PC-3 (cell line): ENCODE results near the gene UBN2.

ENCODE experiments used
- CTCF ChIP-seq: fragments of 300-600 bp; sonication (generic); conservative IDR thresholded peaks from 2 replicates; pipeline ENCODE4 v1.5.1; 2017; ENCODE audit warnings: antibody characterized with exemption, low read depth, mild to moderate bottlenecking, low read length
- EZH2 ChIP-seq: fragments of 300-600 bp; sonication (generic); IDR thresholded peaks from one replicate; pipeline ENCODE4 v1.6.1; 2017; ENCODE audit warnings: antibody characterized with exemption, mild to moderate bottlenecking, low read length; ENCODE audit not compliant: unreplicated experiment
- EZH2phosphoT487 ChIP-seq: fragments of 300-600 bp; sonication (generic); IDR thresholded peaks from 2 replicates; pipeline ENCODE4 v1.6.1; 2018; ENCODE audit warnings: mild to moderate bottlenecking, antibody characterized with exemption, low read length, borderline replicate concordance

- TF ChIP-seq CTCF, result no peak
- no peak for TF ChIP-seq EZH2
- no peak for TF ChIP-seq EZH2phosphoT487
Observed at GRCh38 chr7:139317939-139318505, 87.0 kb downstream of the UBN2 start.
